HEK293T (cell line): ENCODE results near the gene RTP5.

Source experiments
- CTCF ChIA-PET: fragments of 350-600 bp; formaldehyde crosslinking; extraction: SDS; loops from one replicate; lab custom pipeline; 2021; ENCODE audit warnings: antibody characterized with exemption, inconsistent platforms; lab: Yijun Ruan, JAX
- POLR2A ChIA-PET: fragments of 350-600 bp; formaldehyde crosslinking; extraction: SDS; loops from one replicate; lab custom pipeline; 2020; ENCODE audit warnings: antibody characterized with exemption, inconsistent platforms; lab: Yijun Ruan, JAX
- DNase-seq: peaks from one replicate; pipeline ENCODE4 v3.0.0; 2012; ENCODE audit warnings: mixed read lengths; ENCODE audit errors: extremely low spot score
- ARNT ChIP-seq: fragments of 450-650 bp; IDR thresholded peaks from 2 replicates; pipeline ENCODE4 v1.6.1; 2017; ENCODE audit warnings: mild to moderate bottlenecking
- BHLHE40 ChIP-seq: fragments of 450-650 bp; IDR thresholded peaks from 2 replicates; pipeline ENCODE4 v1.6.1; 2016; ENCODE audit warnings: mild to moderate bottlenecking, moderate library complexity, borderline replicate concordance
- CTBP1 ChIP-seq: fragments of 450-650 bp; IDR thresholded peaks from 2 replicates; pipeline ENCODE4 v1.6.1; 2016; ENCODE audit warnings: borderline replicate concordance
- ELF4 ChIP-seq: fragments of 450-650 bp; IDR thresholded peaks from 2 replicates; pipeline ENCODE4 v1.6.1; 2017; ENCODE audit warnings: antibody characterized with exemption
- FOXA1 ChIP-seq: fragments of 450-650 bp; IDR thresholded peaks from 2 replicates; pipeline ENCODE4 v1.6.1; 2016; ENCODE audit warnings: mild to moderate bottlenecking
- FOXK2 ChIP-seq: fragments of 450-650 bp; IDR thresholded peaks from 2 replicates; pipeline ENCODE4 v1.6.1; 2016; ENCODE audit warnings: mild to moderate bottlenecking
- FOXM1 ChIP-seq: fragments of 450-650 bp; IDR thresholded peaks from 2 replicates; pipeline ENCODE4 v1.6.1; 2017; ENCODE audit warnings: mild to moderate bottlenecking, borderline replicate concordance
- HDGF ChIP-seq: fragments of 450-650 bp; IDR thresholded peaks from 2 replicates; pipeline ENCODE4 v1.6.1; 2017; ENCODE audit warnings: antibody characterized with exemption, borderline replicate concordance
- L3MBTL2 ChIP-seq: fragments of 450-650 bp; conservative IDR thresholded peaks from 2 replicates; pipeline ENCODE4 v1.6.1; 2016; ENCODE audit warnings: mild to moderate bottlenecking
- LEF1 ChIP-seq: fragments of 450-650 bp; IDR thresholded peaks from 2 replicates; pipeline ENCODE4 v1.6.1; 2017; ENCODE audit warnings: mild to moderate bottlenecking, borderline replicate concordance
- NFRKB ChIP-seq: fragments of 450-650 bp; IDR thresholded peaks from 2 replicates; pipeline ENCODE4 v1.6.1; 2016; ENCODE audit warnings: mild to moderate bottlenecking, moderate library complexity
- PKNOX1 ChIP-seq: fragments of 450-650 bp; IDR thresholded peaks from 2 replicates; pipeline ENCODE4 v1.6.1; 2016
- SP1 ChIP-seq: fragments of 450-650 bp; IDR thresholded peaks from 2 replicates; pipeline ENCODE4 v1.6.1; 2017
- SUZ12 ChIP-seq: fragments of 450-650 bp; IDR thresholded peaks from 2 replicates; pipeline ENCODE4 v1.6.1; 2016; ENCODE audit warnings: mild to moderate bottlenecking
- TARDBP ChIP-seq: fragments of 450-650 bp; IDR thresholded peaks from 2 replicates; pipeline ENCODE4 v1.6.1; 2016
- ZNF384 ChIP-seq: fragments of 450-650 bp; IDR thresholded peaks from 2 replicates; pipeline ENCODE4 v1.6.1; 2016

RTP5 gene

GRCh38 chr2:241891988-241892298 lies 22.4 kb downstream of the RTP5 start:
- POLR2A ChIA-PET, result no interaction called here
- no peak for TF ChIP-seq PKNOX1
- no peak for TF ChIP-seq SUZ12
- TF ChIP-seq LEF1, result no peak
- no peak for TF ChIP-seq ELF4
- TF ChIP-seq HDGF, result no peak
- TF ChIP-seq TARDBP, result no peak
- no peak for TF ChIP-seq BHLHE40
- TF ChIP-seq L3MBTL2, result no peak
- no peak for TF ChIP-seq CTBP1
- no peak for TF ChIP-seq ARNT
- TF ChIP-seq NFRKB, result no peak
- no peak for TF ChIP-seq ZNF384
- no peak for TF ChIP-seq FOXA1
- no peak for TF ChIP-seq FOXK2
- no peak for TF ChIP-seq SP1
- TF ChIP-seq FOXM1, result no peak
- no peak for DNase-seq
- CTCF ChIA-PET, result no interaction called here

GRCh38 chr2:241892299-241893137 lies 23.0 kb downstream of the RTP5 start:
- CTCF ChIA-PET, result no interaction called here
- POLR2A ChIA-PET, result no interaction called here
- no peak for TF ChIP-seq FOXA1
- TF ChIP-seq PKNOX1, result no peak
- TF ChIP-seq CTBP1, result no peak
- no peak for TF ChIP-seq ARNT
- no peak for TF ChIP-seq FOXM1
- TF ChIP-seq HDGF, result no peak
- no peak for TF ChIP-seq FOXK2
- DNase-seq, result no peak

- DNase-seq, result no peak
- CTCF ChIA-PET, result no interaction called here
- POLR2A ChIA-PET, result no interaction called here
- TF ChIP-seq NFRKB, result no peak
- TF ChIP-seq ELF4, result no peak
- no peak for TF ChIP-seq ARNT
- no peak for TF ChIP-seq BHLHE40
- no peak for TF ChIP-seq FOXM1
- no peak for TF ChIP-seq TARDBP
- no peak for TF ChIP-seq FOXK2
- no peak for TF ChIP-seq LEF1
- no peak for TF ChIP-seq FOXA1
- TF ChIP-seq ZNF384, result no peak
- TF ChIP-seq PKNOX1, result no peak
- TF ChIP-seq CTBP1, result no peak
- no peak for TF ChIP-seq L3MBTL2
- TF ChIP-seq SUZ12, result no peak
- TF ChIP-seq SP1, result no peak
- no peak for TF ChIP-seq HDGF
These were observed 23.7 kb downstream of the RTP5 start for GRCh38 chr2:241893265-241893664.

GRCh38 chr2:241894056-241894641 lies 24.6 kb downstream of the RTP5 start:
- DNase-seq, result no peak
- TF ChIP-seq L3MBTL2, result no peak
- TF ChIP-seq BHLHE40, result no peak
- no peak for TF ChIP-seq SUZ12
- no peak for TF ChIP-seq TARDBP
- TF ChIP-seq ARNT, result no peak
- TF ChIP-seq HDGF, result no peak
- no peak for TF ChIP-seq ELF4
- no peak for TF ChIP-seq NFRKB
- POLR2A ChIA-PET, result interaction anchor here (1.2 kb wide), 1 partner anchor 15 kb away, joined by 3 read pairs; no protein-coding TSS in a partner anchor
- CTCF ChIA-PET, result interaction anchor here (0.6 kb wide), 1 partner anchor 817 kb away, joined by 3 read pairs; no protein-coding TSS in a partner anchor

- ChIA-PET CTCF (no interaction called here), POLR2A (interaction anchor here (1.2 kb wide), 1 partner anchor 15 kb away, joined by 3 read pairs; no protein-coding TSS in a partner anchor)
- no peak for TF ChIP-seq BHLHE40
- DNase-seq, result no peak
These were observed 25.3 kb downstream of the RTP5 start for GRCh38 chr2:241894681-241895426.

- CTCF ChIA-PET, result no interaction called here
These were observed 25.8 kb downstream of the RTP5 start for GRCh38 chr2:241895427-241895711.

More at GRCh38 chr2:241895427-241895711, 25.8 kb downstream of the RTP5 start:
- POLR2A ChIA-PET, result interaction anchor here (1.2 kb wide), 1 partner anchor 14 kb away, joined by 3 read pairs; no protein-coding TSS in a partner anchor
- TF ChIP-seq FOXA1 (no peak), SP1 (no peak)
- DNase-seq, result no peak
